Lung (tissue), 12 donors: Measurements from ENCODE around the gene MARCHF3. TPM values are rescaled to one million over a fixed set of nuclear protein-coding genes. Genes with fewer than 3 reads are reported as not detected.
A peak's percentile ranks its signal among the peaks of the same experiment; 100 is the strongest.

Source experiments
- ATAC-seq: fragments of 200-7000 bp; cut with Tn5 transposase; one replicate; pipeline ENCODE4 v1.9.1; 2020; ENCODE audit warnings: moderate number of reproducible peaks; ENCODE audit not compliant: insufficient read depth, low FRiP score
- DNase-seq, 3 donors: peaks; one replicate each; pipeline ENCODE4 v3.0.0-alpha.2; 2013 to 2017
- H3K27ac ChIP-seq, 2 donors: one replicate each; pipeline ENCODE4 v1.5.1; 2013; ENCODE audit warnings: mild to moderate bottlenecking in 2 of 2, moderate library complexity in 2 of 2, control low read depth in 1 of 2, inconsistent platforms in 1 of 2, low read depth in 1 of 2, low read length in 1 of 2
- H3K27me3 ChIP-seq, 3 donors: one replicate each; pipeline ENCODE4 v1.5.1; 2013; ENCODE audit warnings: low read length in 2 of 3; ENCODE audit not compliant: control insufficient read depth in 3 of 3, insufficient read depth in 3 of 3
- H3K36me3 ChIP-seq, 4 donors: one replicate each; pipeline ENCODE4 v1.5.1; 2013; ENCODE audit warnings: low read length in 4 of 4, mild to moderate bottlenecking in 1 of 4, moderate library complexity in 1 of 4; ENCODE audit not compliant: control insufficient read depth in 4 of 4, insufficient read depth in 4 of 4
- H3K4me1 ChIP-seq, 5 donors: one replicate each; pipeline ENCODE4 v1.5.1; 2013; ENCODE audit warnings: low read length in 5 of 5, mild to moderate bottlenecking in 2 of 5, moderate library complexity in 1 of 5; ENCODE audit not compliant: control insufficient read depth in 5 of 5, insufficient read depth in 5 of 5
- H3K4me3 ChIP-seq: one replicate; pipeline ENCODE4 v1.5.1; 2013; ENCODE audit warnings: mild to moderate bottlenecking, control low read depth, moderate library complexity
- H3K9ac ChIP-seq, 2 donors: one replicate each; pipeline ENCODE4 v1.5.1; 2013; ENCODE audit warnings: low read length in 2 of 2, control low read depth in 1 of 2; ENCODE audit not compliant: insufficient read depth in 1 of 2
- H3K9me3 ChIP-seq, 4 donors: one replicate each; pipeline ENCODE4 v1.5.1; 2013; ENCODE audit warnings: low read length in 3 of 4, mild to moderate bottlenecking in 1 of 4, moderate library complexity in 1 of 4; ENCODE audit not compliant: control insufficient read depth in 4 of 4, insufficient read depth in 3 of 4
- CTCF ChIP-seq: IDR thresholded peaks from 2 replicates; pipeline ENCODE4 v1.5.1; 2012; ENCODE audit warnings: mild to moderate bottlenecking; ENCODE audit errors: control extremely low read depth, extremely low read depth
- WGBS, 2 donors: extraction: QIAGEN DNeasy Blood & Tissue Kit; methylation state at CpG; one replicate each; pipeline ENCODE4 v1.1.7; 2013; 5-methylcytosine and 5-hydroxymethylcytosine counted together
- polyA plus RNA-seq, 2 donors: library from polyadenylated mRNA; stranded (reverse); fragments of 200-250 nt; gene quantifications; one replicate each; pipeline ENCODE4 v1.2.1, GENCODE V29; 2013
- total RNA-seq, 2 donors: library from RNA; depleted of rRNA in 1 of 2; stranded (reverse); fragments of >200 nt in 1 of 2; gene quantifications; one replicate each; pipeline ENCODE4 v1.2.1, GENCODE V29; 2014 to 2021
- donor health status: control.
- donor health status: control.
- donor health status: Bipolar disorder and iron deficiency.
- donor health status: healthy.
- donor health status: DM: yes; HTN: yes; CAD: no.

The MARCHF3 gene
- total and polyA plus RNA-seq, 4 donors, result 3.7 to 17.0 (median 13.1) TPM

DNA sequence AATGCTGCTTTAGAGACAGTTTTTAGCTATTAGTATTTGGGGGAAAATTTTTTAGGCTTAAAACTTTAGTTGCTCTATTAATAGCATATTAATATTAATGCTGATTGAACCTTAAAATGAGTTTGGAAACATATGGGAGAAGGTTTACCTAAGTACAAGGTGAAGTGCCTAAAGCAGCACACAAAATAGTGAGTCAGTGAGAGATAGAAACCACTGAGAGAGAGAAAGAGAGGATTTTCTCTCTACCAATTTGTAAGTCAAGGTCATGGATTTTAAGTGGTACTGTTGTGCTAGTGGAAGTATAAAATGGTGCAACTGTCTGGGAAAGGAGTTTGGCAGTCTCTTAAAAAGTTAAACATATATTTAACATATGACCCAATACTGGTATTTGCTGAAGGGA, 64.9 kb downstream of the MARCHF3 start:
- ATAC-seq, result no peak
- H3K27ac ChIP-seq, result peak overlapping the region in 1 of 2 donors; percentile 77
- no peaks in the 10 kb centered on the region for H3K36me3 ChIP-seq
- no peak overlapping the region for H3K9ac ChIP-seq
- H3K9me3 ChIP-seq, result no peaks in the 10 kb centered on the region
- peaks cover 0 to 18% (median 2%) of the 10 kb centered on the region in 5 donors for H3K4me1 ChIP-seq
- no peak for DNase-seq
- no peak overlapping the region for H3K4me3 ChIP-seq
- no peak for TF ChIP-seq CTCF
- H3K27me3 ChIP-seq, result peaks cover 0 to 3% (median 0%) of the 10 kb centered on the region in 3 donors

GRCh38 chr5:126965061-126965475, 65.3 kb downstream of the MARCHF3 start:
- WGBS, 2 donors, result 38 to 42% methylated on average over 2 of the region's 2 CpGs
- Histone ChIP-seq H3K9me3 (no peaks in the 10 kb centered on the region), H3K9ac (no peak overlapping the region), H3K4me3 (no peak overlapping the region), H3K4me1 (peaks cover 0 to 17% (median 0%) of the 10 kb centered on the region in 5 donors), H3K36me3 (no peaks in the 10 kb centered on the region), H3K27me3 (peaks cover 0 to 3% (median 0%) of the 10 kb centered on the region in 3 donors), H3K27ac (peak overlapping the region in 1 of 2 donors; percentile 77)
- DNase-seq (peak in 1 of 3 donors; percentile 12), ATAC-seq (no peak)
- TF ChIP-seq CTCF, result no peak

DNA sequence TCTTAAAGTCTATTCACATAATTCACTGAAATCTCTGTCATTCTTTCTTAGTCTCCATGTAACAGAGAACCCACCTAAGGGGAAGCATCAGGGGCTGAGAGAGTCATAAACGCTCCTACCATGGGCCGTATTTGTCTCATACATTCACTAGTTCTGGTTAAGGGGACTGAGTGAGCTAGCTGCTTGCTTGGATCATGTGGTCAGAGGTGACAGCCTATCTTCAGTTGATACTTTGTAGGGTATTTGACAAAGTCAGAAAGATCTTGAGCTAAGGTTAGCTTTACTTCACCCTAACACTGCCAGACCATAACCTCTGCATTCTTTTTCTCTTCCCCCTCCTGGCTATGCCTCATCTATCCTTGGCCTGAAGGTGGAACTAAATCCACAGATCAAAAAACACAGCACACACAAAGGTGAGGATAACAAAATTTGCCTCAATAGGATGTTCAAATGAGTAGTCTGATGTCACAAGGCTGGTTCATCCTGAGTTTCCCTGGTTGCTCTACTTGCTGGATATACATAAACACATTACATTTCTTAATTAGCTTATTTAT, 66.5 kb downstream of the MARCHF3 start:
- peaks cover 0 to 3% (median 0%) of the 10 kb centered on the region in 3 donors for H3K27me3 ChIP-seq
- H3K36me3 ChIP-seq, result no peaks in the 10 kb centered on the region
- H3K9ac ChIP-seq, result no peak overlapping the region
- TF ChIP-seq CTCF, result no peak
- H3K4me3 ChIP-seq, result no peak overlapping the region
- H3K9me3 ChIP-seq, result no peaks in the 10 kb centered on the region
- peak overlapping the region in 1 of 2 donors; percentile 77 for H3K27ac ChIP-seq
- no peak for ATAC-seq
- no peak for DNase-seq
- 94 to 100% methylated on average over 2 of the region's 2 CpGs for WGBS, 2 donors
- H3K4me1 ChIP-seq, result peaks cover 0 to 19% (median 0%) of the 10 kb centered on the region in 5 donors

- Histone ChIP-seq H3K36me3 (no peaks in the 10 kb centered on the region), H3K27me3 (peaks cover 0 to 3% (median 0%) of the 10 kb centered on the region in 3 donors), H3K4me1 (peaks cover 0 to 19% (median 0%) of the 10 kb centered on the region in 5 donors), H3K9me3 (no peaks in the 10 kb centered on the region), H3K4me3 (no peak overlapping the region), H3K9ac (no peak overlapping the region), H3K27ac (peak overlapping the region in 1 of 2 donors; percentile 33)
- WGBS, 2 donors, result 67 to 80% methylated on average over 2 of the region's 2 CpGs
- no peak for TF ChIP-seq CTCF
- ATAC-seq, result no peak
- DNase-seq, result no peak
These were observed 68.7 kb downstream of the MARCHF3 start for GRCh38 chr5:126961702-126962101.
